ENCODE results near the gene SHD. TPM values are rescaled to one million over a fixed set of nuclear protein-coding genes. Genes with fewer than 3 reads are reported as not detected.
A peak's percentile ranks its signal among the peaks of the same experiment; 100 is the strongest.
"Not testable (repeated sequence)": the region's sequence is repeated elsewhere in the genome, so short reads cannot be mapped to it uniquely, and the experiment has no call there.

Gene SHD, protein sequence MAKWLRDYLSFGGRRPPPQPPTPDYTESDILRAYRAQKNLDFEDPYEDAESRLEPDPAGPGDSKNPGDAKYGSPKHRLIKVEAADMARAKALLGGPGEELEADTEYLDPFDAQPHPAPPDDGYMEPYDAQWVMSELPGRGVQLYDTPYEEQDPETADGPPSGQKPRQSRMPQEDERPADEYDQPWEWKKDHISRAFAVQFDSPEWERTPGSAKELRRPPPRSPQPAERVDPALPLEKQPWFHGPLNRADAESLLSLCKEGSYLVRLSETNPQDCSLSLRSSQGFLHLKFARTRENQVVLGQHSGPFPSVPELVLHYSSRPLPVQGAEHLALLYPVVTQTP
- not detected for total RNA-seq

DNA sequence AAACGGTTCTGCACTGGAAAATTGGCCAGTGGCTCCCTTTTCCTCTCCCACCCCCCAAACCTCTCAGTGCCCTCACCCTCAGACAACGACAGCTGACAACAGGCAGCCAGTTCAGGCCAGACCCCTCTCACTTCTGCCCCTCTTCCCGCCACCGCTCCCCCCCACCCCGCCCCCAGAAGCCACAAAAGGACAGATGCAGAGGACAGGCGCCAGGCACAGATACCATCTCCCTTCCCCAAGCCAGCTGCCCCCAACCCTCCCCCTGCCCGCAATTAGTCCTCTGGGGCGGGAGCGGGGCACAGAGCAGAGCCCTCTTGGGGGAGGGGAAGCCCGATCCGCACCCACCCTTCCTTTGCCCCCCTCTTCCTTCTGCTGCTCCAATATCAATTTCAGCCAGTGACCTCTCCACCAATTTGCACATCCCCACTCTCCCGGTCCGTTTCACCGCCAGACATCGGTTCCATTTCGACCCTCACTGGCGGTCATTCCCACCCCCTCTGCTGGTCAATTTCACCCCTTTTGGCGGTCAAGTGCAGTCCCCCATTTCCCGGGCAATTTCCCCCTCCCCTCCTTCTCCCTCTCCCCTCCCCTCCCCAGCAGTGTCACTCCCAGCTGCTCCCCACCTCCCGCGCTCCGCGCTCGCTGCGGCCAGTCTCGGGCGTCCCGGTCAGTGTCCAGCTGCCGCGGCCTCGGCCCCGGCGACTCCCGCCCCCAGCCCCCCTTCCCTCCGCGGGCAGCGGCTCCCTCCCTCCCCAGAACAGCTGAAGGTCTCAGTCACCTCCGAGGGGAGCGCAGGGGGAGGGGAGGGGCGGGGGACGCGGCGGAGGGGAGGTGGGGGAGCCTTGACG, at the start of gene SHD:
Gene SHD (plus strand): TSS at position 848 of the 848 bp plus-strand sequence. CDS start 798 bp downstream, outside the sequence.
- peak in 1 of 2 donors; percentile 32 for ATAC-seq
- H3K36me3 Mint-ChIP-seq (ENCODE audit: insufficient read depth): no peaks in the 10 kb centered on the region
- DNase-seq: no peak
- H3K9me3 Mint-ChIP-seq: no peaks in the 10 kb centered on the region
- H3K4me1 Mint-ChIP-seq (ENCODE audit: low read depth): peaks cover 6% of the 10 kb centered on the region
- peaks cover 33% of the 10 kb centered on the region for H3K27me3 Mint-ChIP-seq (ENCODE audit: low read depth)
- H3K4me3 Mint-ChIP-seq: peak within 1 kb of the TSS; percentile 55

DNA sequence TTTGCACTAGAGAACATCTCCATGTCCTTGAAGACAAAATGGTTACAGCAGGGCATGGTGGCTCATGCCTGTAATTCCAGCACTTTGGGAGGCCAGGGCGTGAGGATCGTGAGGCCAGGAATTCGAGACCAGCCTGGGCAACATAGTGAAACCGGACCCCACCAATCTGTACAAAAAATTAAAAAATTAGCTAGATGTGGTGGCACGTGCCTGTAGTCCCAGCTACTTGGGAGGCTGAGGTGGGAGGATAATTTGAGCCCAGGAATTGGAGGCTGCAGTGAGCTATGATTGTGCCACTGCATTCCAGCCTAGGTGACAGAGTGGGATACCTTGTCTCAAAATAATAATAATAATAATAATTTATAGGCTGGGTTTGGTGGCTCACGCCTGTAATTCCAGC, 48.8 kb upstream of the SHD start:
- not testable (repeated sequence) for DNase-seq; H3K9me3 Mint-ChIP-seq; ATAC-seq; H3K4me3 Mint-ChIP-seq; H3K4me1 Mint-ChIP-seq (ENCODE audit: low read depth); H3K36me3 Mint-ChIP-seq (ENCODE audit: insufficient read depth)
- H3K27me3 Mint-ChIP-seq (ENCODE audit: low read depth): peaks cover 15% of the 10 kb centered on the region

DNA sequence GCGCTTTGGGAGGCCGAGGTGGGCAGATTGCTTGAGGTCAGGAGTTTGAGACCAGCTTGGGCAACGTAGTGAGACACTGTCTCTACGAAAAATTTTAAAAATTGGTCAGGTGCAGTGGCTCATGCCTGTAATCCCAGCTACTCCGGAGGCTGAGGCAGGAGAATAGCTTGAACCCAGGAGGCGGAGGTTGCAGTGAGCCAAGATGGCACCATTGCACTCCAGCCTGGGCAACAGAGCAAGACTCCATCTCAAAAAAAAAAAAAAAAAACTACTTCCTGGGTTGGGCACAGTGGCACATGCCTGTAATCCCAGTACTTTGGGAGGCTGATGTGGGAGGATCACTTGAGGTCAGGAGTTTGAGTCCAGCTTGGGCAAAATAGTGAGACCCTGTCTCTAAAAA, 47.5 kb upstream of the SHD start:
- H3K27me3 Mint-ChIP-seq (ENCODE audit: low read depth): peaks cover 13% of the 10 kb centered on the region
- H3K9me3 Mint-ChIP-seq; DNase-seq; H3K36me3 Mint-ChIP-seq (ENCODE audit: insufficient read depth); ATAC-seq; H3K4me1 Mint-ChIP-seq (ENCODE audit: low read depth); H3K4me3 Mint-ChIP-seq: not testable (repeated sequence)

DNA sequence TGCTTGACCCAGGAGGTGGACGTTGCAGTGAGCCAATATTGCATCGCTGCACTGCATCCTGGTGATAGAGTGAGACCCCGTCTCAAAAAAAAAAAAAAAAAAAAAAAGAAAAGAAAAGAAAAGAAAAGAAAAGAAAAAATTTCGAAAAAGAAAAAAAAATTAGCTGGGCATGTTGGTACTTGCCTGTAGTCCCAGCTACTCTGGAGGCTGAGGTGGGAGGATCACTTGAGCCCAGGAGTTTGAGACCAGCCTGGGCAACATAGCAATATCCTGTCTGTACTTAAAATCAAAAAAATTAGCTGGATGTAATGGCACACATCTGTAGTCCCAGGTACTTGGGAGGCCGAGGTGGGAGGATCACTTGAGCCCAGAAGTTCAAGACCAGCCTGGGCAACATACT, 46.9 kb upstream of the SHD start:
- not testable (repeated sequence) for DNase-seq; H3K9me3 Mint-ChIP-seq; H3K4me3 Mint-ChIP-seq; H3K36me3 Mint-ChIP-seq (ENCODE audit: insufficient read depth); H3K4me1 Mint-ChIP-seq (ENCODE audit: low read depth); ATAC-seq
- H3K27me3 Mint-ChIP-seq (ENCODE audit: low read depth): peaks cover 13% of the 10 kb centered on the region

DNA sequence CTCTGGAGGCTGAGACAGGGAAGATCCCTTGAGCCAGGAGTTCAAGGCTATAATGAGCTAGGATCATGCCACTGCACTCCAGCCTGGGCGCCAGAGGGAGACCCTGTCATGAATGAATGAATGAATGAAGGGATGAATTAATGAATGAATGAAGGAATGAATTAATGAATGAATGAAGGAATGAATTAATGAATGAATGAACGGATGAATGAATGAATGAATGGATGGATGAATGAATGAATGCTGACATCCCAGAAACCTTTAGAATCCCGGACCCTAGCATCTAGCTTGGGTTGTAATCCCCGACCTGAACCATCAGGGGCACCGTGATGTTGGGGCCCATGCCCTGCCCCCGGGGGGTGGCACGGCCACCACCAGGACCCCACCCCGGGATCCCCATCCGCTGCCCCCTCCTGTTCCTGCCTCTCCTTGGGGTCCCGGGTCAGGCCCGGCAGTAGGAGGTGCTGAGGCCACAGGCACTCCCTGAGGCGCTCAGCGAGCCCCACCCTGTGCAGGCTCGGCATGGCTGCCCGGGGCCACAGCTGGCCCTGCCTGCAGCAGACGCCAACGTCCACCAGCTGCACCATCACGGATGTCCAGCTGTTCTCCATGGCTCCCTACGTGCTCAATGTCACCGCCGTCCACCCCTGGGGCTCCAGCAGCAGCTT, 46.3 kb upstream of the SHD start:
- peaks cover 7% of the 10 kb centered on the region for H3K4me1 Mint-ChIP-seq (ENCODE audit: low read depth)
- ATAC-seq (no peak), DNase-seq (no peak)
- H3K36me3 Mint-ChIP-seq (ENCODE audit: insufficient read depth): no peaks in the 10 kb centered on the region
- H3K27me3 Mint-ChIP-seq (ENCODE audit: low read depth): peaks cover 13% of the 10 kb centered on the region
- H3K4me3 Mint-ChIP-seq: no peak overlapping the region
- H3K9me3 Mint-ChIP-seq: no peaks in the 10 kb centered on the region

DNA sequence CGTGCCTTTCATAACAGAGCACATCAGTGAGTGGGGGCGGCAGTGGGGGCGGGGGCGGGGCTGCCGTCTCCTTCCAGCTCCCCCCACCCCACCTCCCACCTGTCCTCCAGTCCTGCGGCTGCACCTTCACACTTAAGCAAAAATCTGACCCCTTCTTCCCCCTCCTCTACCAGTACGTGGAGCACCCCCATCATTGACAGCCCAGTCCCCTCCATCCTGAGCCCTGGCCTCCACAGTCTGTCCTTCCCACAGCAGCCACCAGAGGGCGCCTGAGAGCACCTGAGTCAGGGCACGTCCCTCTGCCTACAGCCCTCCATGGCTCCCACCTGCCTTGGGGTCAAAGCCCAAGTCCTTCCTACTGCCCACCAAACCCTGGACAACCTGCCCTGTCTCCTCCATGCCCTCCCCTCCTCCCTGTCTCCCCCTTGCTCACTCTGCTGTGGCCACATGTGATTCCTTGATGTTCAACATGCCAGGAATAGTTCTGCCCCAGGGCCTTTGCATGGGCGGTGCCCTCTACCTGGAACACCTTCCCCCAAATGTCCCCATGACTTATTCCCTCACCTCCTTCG, 45.7 kb upstream of the SHD start:
- no peaks in the 10 kb centered on the region for H3K9me3 Mint-ChIP-seq

DNA sequence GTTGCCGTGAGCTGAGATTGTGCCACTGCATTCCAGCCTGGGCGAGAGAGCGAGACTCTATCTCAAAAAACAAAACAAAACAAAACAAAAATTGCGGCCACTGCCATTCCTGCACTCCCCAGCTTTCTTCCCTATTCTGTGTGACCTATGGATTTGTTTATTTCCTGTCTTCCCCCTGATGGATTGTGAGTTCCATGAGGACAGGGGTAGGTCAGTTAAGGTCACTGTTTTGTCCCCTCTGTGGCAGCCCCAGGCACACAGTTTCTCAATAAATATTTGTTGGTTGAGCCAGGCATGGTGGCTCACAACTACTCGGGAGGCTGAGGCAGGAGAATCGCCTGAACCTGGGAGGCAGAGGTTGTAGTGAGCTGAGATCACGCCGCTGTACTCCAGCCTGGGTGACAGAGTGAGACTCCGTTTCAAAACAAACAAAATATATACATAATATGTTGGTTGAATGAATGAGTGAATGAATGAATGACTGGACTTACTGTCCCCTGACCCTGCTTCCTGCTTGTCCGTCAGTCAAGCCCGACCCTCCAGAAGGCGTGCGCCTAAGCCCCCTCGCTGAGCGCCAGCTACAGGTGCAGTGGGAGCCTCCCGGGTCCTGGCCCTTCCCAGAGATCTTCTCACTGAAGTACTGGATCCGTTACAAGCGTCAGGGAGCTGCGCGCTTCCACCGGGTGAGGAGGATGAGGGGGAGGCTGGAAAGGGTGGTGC, 44.8 kb upstream of the SHD start:
- Mint-ChIP-seq H3K27me3 (ENCODE audit: low read depth) (peaks cover 13% of the 10 kb centered on the region), H3K4me3 (no peak overlapping the region), H3K4me1 (ENCODE audit: low read depth) (peaks cover 6% of the 10 kb centered on the region), H3K36me3 (ENCODE audit: insufficient read depth) (no peaks in the 10 kb centered on the region), H3K9me3 (no peaks in the 10 kb centered on the region)
- no peak for ATAC-seq
- DNase-seq: no peak

More for the DNA sequence above, 45.7 kb upstream of the SHD start:
- Mint-ChIP-seq H3K4me3 (no peak overlapping the region), H3K36me3 (ENCODE audit: insufficient read depth) (no peaks in the 10 kb centered on the region), H3K4me1 (ENCODE audit: low read depth) (peaks cover 7% of the 10 kb centered on the region), H3K27me3 (ENCODE audit: low read depth) (peaks cover 13% of the 10 kb centered on the region)
- ATAC-seq (peak; percentile 33 to 50), DNase-seq (peak; percentile 68)

DNA sequence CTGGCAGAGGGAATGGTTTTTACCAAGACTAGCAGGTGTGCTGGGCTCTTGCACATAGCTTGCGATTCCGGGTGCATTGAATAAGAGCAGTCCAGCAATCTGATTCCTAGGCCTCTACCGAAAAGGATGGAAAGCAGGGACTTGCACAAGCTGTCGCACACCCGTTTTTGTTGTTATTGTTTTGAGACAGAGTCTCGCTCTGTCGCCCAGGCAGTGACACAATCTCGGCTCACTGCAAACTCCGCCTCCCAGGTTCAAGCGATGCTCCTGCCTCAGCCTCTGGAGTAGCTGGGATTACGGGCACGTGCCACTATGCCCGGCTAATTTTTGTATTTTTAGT, 44.2 kb upstream of the SHD start:
- Mint-ChIP-seq H3K36me3 (ENCODE audit: insufficient read depth) (no peaks in the 10 kb centered on the region), H3K9me3 (no peaks in the 10 kb centered on the region), H3K4me1 (ENCODE audit: low read depth) (peaks cover under 1% of the 10 kb centered on the region), H3K27me3 (ENCODE audit: low read depth) (peaks cover 10% of the 10 kb centered on the region), H3K4me3 (no peak overlapping the region)
- DNase-seq: no peak
- ATAC-seq: no peak

DNA sequence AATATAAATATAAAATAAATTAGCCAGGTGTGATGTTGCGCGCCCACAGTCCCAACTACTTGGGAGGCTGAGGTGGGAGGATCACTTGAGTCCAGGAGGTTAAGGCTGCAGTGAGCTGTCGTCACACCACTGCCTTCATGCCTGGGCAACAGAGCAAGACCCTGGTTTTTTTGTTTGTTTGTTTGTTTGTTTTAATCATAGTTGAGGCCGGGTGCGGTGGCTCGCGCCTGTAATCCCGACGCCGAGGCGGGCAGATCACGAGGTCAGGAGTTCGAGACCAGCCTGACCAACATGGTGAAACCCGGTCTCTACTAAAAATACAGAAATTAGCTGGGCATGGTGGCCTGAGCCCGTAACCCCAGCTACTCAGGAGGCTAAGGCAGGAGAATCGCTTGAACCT, 41.6 kb upstream of the SHD start:
- ATAC-seq; H3K36me3 Mint-ChIP-seq (ENCODE audit: insufficient read depth); H3K9me3 Mint-ChIP-seq; DNase-seq; H3K4me3 Mint-ChIP-seq; H3K27me3 Mint-ChIP-seq (ENCODE audit: low read depth); H3K4me1 Mint-ChIP-seq (ENCODE audit: low read depth): not testable (repeated sequence)

DNA sequence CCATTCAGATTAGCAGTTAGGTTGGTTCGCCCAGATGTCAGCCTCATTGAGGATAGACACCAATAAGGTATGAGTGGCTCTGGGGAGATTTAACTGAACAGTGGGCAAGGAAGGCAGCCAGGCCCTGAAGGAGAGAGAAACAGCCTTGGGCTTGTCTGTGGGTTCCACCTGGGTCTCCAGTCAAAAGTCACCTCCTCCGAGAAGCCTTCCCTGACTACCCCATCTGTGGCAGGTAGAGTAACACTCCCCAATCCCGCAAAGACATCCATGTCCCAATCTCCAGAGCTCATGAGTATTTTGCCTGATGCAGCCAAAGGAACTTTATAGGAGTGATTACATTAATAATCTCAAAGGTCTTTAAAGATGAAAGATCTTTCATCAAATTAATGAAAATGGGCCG, 40.2 kb upstream of the SHD start:
- DNase-seq (no peak), ATAC-seq (no peak)
- H3K9me3 Mint-ChIP-seq: peaks cover 6% of the 10 kb centered on the region
- no peak overlapping the region for H3K4me3 Mint-ChIP-seq
- H3K4me1 Mint-ChIP-seq (ENCODE audit: low read depth): peaks cover 1% of the 10 kb centered on the region
- H3K27me3 Mint-ChIP-seq (ENCODE audit: low read depth): no peaks in the 10 kb centered on the region
- H3K36me3 Mint-ChIP-seq (ENCODE audit: insufficient read depth): no peaks in the 10 kb centered on the region

DNA sequence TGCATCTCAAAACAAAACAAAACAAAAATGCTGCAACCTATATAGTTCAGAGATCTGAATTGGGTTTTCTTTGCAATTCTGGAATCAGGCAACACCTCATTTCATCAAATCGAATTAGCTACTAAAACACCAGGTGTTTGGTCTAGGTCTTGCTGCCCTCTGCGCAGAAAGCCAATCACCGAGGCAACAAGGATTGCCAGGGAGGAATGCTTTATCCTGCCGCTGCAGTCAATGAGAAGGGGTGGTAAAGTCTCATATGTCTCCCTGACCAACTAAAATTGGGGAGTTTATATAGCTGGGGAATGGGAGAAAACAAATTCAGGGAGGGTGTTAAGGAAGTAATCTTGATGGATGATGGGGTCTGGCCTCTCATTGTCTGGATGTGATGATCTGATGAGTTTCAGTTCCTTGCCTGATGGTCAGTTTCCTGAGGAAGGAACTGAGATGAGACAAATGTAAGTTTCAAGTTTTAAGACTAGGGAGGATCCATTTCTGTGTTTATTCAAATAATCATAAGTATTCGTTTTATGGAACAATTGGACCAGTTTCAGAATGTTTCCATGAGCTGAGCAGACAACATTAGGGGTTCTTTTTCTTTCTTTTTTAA, 37.1 kb upstream of the SHD start:
- ATAC-seq: no peak
- H3K4me1 Mint-ChIP-seq (ENCODE audit: low read depth): peaks cover 7% of the 10 kb centered on the region
- no peak overlapping the region for H3K4me3 Mint-ChIP-seq
- no peaks in the 10 kb centered on the region for H3K27me3 Mint-ChIP-seq (ENCODE audit: low read depth)
- peaks cover 6% of the 10 kb centered on the region for H3K9me3 Mint-ChIP-seq
- no peaks in the 10 kb centered on the region for H3K36me3 Mint-ChIP-seq (ENCODE audit: insufficient read depth)
- no peak for DNase-seq

DNA sequence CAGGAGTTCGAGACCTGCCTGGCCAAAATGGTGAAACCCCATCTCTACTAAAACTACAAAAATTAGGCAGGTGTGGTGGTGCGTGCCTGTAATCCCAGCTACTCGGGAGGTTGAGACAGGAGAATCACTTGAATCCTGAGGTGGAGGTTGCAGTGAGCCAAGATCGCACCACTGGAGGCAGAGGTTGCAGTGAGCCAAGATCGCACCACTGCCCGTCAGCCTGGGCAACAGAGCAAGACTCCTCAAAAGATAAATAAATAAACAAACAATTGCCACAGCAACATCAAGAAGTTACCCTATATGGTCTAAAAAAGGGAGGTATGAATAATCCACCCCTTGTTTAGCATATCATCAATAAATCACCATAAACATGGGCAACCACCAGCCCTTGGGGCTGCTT, 33.1 kb upstream of the SHD start:
- H3K4me1 Mint-ChIP-seq (ENCODE audit: low read depth): peaks cover 20% of the 10 kb centered on the region
- not testable (repeated sequence) for DNase-seq; ATAC-seq; H3K27me3 Mint-ChIP-seq (ENCODE audit: low read depth); H3K4me3 Mint-ChIP-seq; H3K9me3 Mint-ChIP-seq
- H3K36me3 Mint-ChIP-seq (ENCODE audit: insufficient read depth): peaks cover 20% of the 10 kb centered on the region

DNA sequence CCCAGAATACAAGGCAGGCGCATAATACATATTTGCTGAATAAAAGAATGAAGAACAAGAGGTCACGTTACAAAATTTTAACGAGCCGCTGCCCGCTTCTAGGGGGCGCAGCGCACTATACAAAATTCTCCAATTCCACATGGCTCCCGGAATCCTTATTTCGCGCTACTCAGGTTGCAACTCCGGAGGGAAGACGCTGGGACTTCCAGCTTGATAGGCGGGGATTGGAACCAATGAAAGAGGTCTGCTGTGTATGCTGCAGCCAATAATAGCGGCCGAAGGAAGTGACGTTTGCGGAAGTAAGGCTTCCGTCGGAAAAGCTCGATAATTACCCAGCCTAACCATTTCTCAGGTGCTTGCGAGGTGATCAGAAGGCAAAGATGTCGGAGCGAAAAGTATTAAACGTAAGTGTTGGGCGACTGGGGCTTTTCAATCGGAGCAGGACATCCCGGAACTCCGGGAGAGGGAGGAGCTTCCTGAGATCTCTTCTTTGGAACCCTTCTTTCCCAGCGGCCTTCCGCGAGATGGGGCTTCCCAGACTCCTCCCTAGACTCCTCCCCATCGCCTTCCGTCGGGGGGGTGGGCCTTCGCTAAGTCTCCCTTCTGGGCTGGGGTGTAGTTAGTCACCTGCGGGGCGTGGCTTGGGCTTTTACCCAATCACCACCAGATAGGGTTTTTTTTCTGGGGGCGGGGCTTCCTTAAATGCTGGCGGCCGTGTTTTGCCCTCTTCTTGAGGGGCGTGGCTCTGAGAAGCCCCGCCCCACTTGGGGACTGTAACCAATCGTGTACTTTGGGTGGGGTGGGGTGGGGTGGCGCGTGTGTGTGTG, 32.1 kb upstream of the SHD start, which contains the start of gene YJU2:
Gene YJU2 (plus strand): TSS at position 314 of the 827 bp plus-strand sequence. CDS start 67 bp downstream, at position 381.
- H3K27me3 Mint-ChIP-seq (ENCODE audit: low read depth): no peaks in the 10 kb centered on the region
- ATAC-seq (peak; percentile 96 to 97), DNase-seq (peak; percentile 98)
- H3K9me3 Mint-ChIP-seq: peaks cover 3% of the 10 kb centered on the region
- peaks cover 20% of the 10 kb centered on the region for H3K4me1 Mint-ChIP-seq (ENCODE audit: low read depth)
- peaks cover 24% of the 10 kb centered on the region for H3K36me3 Mint-ChIP-seq (ENCODE audit: insufficient read depth)
- H3K4me3 Mint-ChIP-seq: peak within 1 kb of the TSS; percentile 95
